SU-DHL-6 (cell line): ENCODE data around the gene TACC3.

ENCODE experiments used
- H2AFZ ChIP-seq: fragments of 200-600 bp; sonication (generic); 2 replicates; pipeline ENCODE4 v1.6.1; 2014; ENCODE audit warnings: low read depth, mild to moderate bottlenecking, moderate library complexity, mixed read lengths, antibody characterized with exemption, low read length; ENCODE audit not compliant: severe bottlenecking
- H3F3A ChIP-seq: fragments of 200-600 bp; shearing (Covaris generic); 2 replicates; pipeline ENCODE4 v1.6.0; 2016; ENCODE audit warnings: antibody characterized with exemption, mild to moderate bottlenecking; ENCODE audit not compliant: insufficient read depth
- H3K27ac ChIP-seq: fragments of 200-600 bp; sonication (generic); 2 replicates; pipeline ENCODE4 v1.5.1; 2016; ENCODE audit warnings: low read depth, mild to moderate bottlenecking, low read length, moderate library complexity, mixed read lengths
- H3K27me3 ChIP-seq: fragments of 200-600 bp; sonication (generic), shearing (Covaris generic); 2 replicates; pipeline ENCODE4 v1.6.0; 2014; ENCODE audit warnings: mild to moderate bottlenecking, low read length
- H3K36me3 ChIP-seq: fragments of 200-600 bp; sonication (generic); 2 replicates; pipeline ENCODE4 v1.6.1; 2014; ENCODE audit warnings: mild to moderate bottlenecking, low read length, mixed read lengths
- H3K4me2 ChIP-seq: fragments of 300-600, 200-600 bp; shearing (Covaris generic), sonication (generic); 2 replicates; pipeline ENCODE4 v1.6.0; 2014; ENCODE audit warnings: low read length, low read depth, mild to moderate bottlenecking; ENCODE audit not compliant: poor library complexity, severe bottlenecking
- H3K4me3 ChIP-seq: fragments of 200-600 bp; sonication (generic); 2 replicates; pipeline ENCODE4 v1.5.1; 2014; ENCODE audit warnings: antibody characterized with exemption, low read length, mild to moderate bottlenecking, mixed read lengths; ENCODE audit not compliant: insufficient read depth, poor library complexity, severe bottlenecking
- H3K79me2 ChIP-seq: fragments of 200-600 bp; sonication (generic); 2 replicates; pipeline ENCODE4 v1.6.1; 2014; ENCODE audit warnings: mild to moderate bottlenecking, low read length, moderate library complexity; ENCODE audit not compliant: insufficient read depth
- H3K9ac ChIP-seq: fragments of 200-600 bp; sonication (generic); 2 replicates; pipeline ENCODE4 v1.7.0; 2014; ENCODE audit warnings: mild to moderate bottlenecking, low read length
- H3K9me2 ChIP-seq: fragments of 200-600 bp; sonication (generic); replicated peaks from 2 replicates; pipeline ENCODE4 v1.6.1; 2014; ENCODE audit warnings: low read length; ENCODE audit not compliant: insufficient read depth
- H3K9me3 ChIP-seq: fragments of 200-600 bp; sonication (generic); 2 replicates; pipeline ENCODE4 v1.6.1; 2014; ENCODE audit warnings: low read length, mixed read lengths; ENCODE audit not compliant: insufficient read depth
- H4K20me1 ChIP-seq: fragments of 200-600 bp; sonication (generic); 2 replicates; pipeline ENCODE4 v1.6.1; 2014; ENCODE audit warnings: low read depth, mild to moderate bottlenecking, antibody characterized with exemption, low read length, moderate library complexity, mixed read lengths
- EZH2phosphoT487 ChIP-seq: fragments of 200-600 bp; sonication (generic), shearing (Covaris generic); conservative IDR thresholded peaks from 2 replicates; pipeline ENCODE4 v1.6.1; 2018; ENCODE audit warnings: mild to moderate bottlenecking, antibody characterized with exemption, low read length, moderate library complexity, mixed read lengths
- TF ChIP-seq, protein P1 (sequence below): fragments of 200-600 bp; sonication (generic); IDR thresholded peaks from one replicate; pipeline ENCODE4 v1.5.1; 2017; ENCODE audit warnings: antibody characterized with exemption, mild to moderate bottlenecking, low read length, moderate library complexity; ENCODE audit not compliant: insufficient read depth, poor library complexity, severe bottlenecking

TACC3 gene

DNA sequence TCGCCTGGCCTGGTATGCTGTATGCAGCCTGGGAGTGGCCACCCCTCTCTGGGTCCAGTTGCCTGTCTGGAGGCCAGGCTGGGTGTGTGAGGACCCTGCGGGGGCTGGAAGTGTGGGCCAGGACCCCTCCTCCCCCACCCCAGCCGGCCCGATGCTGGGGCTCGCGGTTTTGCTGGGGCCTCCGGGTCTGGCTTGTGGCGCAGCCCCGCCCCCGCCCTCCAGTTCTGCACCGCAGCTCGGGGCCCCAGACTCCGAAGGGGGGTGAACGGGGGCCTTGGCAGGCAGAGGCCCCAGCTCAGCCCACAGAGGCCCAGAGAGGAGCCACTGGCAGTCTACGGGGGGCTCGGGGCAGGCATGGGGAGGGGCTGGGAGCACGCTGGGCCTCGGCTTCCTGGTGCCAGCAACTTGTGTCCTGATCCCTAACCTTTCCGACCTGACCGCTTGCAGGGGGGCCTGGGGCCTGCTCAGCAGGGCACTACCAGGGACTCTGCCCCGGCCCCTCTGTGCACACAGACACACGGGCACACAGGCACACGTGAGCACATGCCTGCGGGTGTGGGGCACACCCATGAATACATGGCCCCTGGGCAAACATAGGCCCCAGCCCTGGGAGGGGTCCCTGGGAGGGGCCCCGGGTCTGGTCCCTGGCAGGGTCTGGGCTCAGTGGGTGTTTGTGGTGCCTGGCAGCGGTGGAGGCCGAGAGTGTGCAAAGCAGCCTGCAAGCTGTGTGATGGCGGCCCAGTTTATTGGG lies 50.4 kb downstream of the TACC3 start:
- Histone ChIP-seq H3F3A (no peaks in the 10 kb centered on the region), H3K79me2 (no peaks in the 10 kb centered on the region), H2AFZ (no peak overlapping the region), H3K9me2 (no peaks in the 10 kb centered on the region), H4K20me1 (no peaks in the 10 kb centered on the region), H3K36me3 (no peaks in the 10 kb centered on the region), H3K4me2 (no peak overlapping the region), H3K27me3 (no peaks in the 10 kb centered on the region), H3K9ac (no peak overlapping the region), H3K4me3 (no peak overlapping the region), H3K9me3 (no peaks in the 10 kb centered on the region), H3K27ac (no peak overlapping the region)
- TF ChIP-seq, protein P1, sequence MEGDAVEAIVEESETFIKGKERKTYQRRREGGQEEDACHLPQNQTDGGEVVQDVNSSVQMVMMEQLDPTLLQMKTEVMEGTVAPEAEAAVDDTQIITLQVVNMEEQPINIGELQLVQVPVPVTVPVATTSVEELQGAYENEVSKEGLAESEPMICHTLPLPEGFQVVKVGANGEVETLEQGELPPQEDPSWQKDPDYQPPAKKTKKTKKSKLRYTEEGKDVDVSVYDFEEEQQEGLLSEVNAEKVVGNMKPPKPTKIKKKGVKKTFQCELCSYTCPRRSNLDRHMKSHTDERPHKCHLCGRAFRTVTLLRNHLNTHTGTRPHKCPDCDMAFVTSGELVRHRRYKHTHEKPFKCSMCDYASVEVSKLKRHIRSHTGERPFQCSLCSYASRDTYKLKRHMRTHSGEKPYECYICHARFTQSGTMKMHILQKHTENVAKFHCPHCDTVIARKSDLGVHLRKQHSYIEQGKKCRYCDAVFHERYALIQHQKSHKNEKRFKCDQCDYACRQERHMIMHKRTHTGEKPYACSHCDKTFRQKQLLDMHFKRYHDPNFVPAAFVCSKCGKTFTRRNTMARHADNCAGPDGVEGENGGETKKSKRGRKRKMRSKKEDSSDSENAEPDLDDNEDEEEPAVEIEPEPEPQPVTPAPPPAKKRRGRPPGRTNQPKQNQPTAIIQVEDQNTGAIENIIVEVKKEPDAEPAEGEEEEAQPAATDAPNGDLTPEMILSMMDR = no peak
- TF ChIP-seq EZH2phosphoT487 = no peak

DNA sequence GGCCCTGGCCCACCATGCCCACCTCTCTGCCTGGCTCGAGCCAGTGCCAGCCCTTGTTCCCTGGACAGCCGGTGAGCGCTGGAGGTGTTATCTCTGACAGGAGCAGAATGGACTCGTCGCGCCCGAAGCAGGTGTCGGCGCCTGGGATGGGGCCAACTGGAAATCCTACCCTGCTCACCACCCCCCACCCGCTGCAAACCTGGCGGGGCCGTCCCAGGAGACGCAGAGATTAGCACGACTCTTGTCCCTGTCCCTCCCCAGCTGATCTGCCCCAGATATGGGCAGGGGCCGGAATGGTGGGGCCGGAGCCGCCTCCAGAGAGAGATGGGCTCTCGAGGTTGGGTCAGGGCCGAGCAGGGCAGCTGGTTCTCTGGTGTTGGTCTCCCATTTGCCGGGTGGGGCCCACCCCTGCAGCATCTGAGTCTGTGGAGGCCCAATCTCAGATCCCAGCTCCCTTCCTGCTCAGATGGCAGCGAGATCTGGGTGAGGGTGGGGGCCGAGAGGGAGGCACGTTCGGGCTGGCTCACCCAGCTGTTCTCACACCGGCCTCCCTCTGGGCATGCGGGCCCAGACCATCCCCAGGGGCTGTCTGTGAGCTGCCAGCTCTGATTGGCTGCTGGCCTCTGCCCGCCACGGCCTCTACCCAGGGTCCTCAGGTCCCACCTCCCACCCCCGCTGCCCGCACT lies 51.7 kb downstream of the TACC3 start:
- Histone ChIP-seq H3K36me3 (no peaks in the 10 kb centered on the region), H3K9ac (no peak overlapping the region), H3K27me3 (no peaks in the 10 kb centered on the region), H3K4me3 (no peak overlapping the region), H3K27ac (no peak overlapping the region), H3K9me3 (no peaks in the 10 kb centered on the region), H3K79me2 (no peaks in the 10 kb centered on the region), H2AFZ (no peak overlapping the region), H3K9me2 (no peaks in the 10 kb centered on the region), H3F3A (no peaks in the 10 kb centered on the region), H3K4me2 (no peak overlapping the region), H4K20me1 (no peaks in the 10 kb centered on the region)
- TF ChIP-seq, protein P1 = no peak
- TF ChIP-seq EZH2phosphoT487 = no peak

DNA sequence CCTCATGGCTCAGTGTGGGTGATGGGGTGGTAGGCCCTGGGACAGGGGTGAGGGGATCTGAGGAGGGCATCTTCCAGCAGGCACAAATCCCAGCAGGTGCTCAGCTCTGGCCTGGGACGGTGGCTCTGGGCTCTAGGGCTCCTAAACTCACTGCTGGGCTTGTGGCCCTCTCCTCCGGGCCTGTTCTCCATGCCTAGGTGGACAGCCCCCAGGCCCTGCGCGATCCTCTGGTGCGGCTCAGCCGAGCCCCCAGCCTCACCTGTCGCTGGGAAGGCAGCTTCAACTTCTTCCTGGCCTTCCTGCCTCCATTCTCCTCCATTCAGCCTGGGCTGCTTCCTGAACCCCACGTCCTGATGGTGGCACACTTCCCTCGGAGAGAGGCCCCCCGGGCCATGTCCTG lies 52.4 kb downstream of the TACC3 start:
- H3K9ac ChIP-seq = no peak overlapping the region
- no peak overlapping the region for H3K4me3 ChIP-seq
- no peaks in the 10 kb centered on the region for H3K36me3 ChIP-seq
- H3F3A ChIP-seq = no peaks in the 10 kb centered on the region
- no peak overlapping the region for H3K4me2 ChIP-seq
- no peaks in the 10 kb centered on the region for H3K79me2 ChIP-seq
- H3K9me3 ChIP-seq = no peaks in the 10 kb centered on the region
- no peaks in the 10 kb centered on the region for H3K9me2 ChIP-seq
- no peak for TF ChIP-seq EZH2phosphoT487
- TF ChIP-seq, protein P1 = no peak
- no peaks in the 10 kb centered on the region for H4K20me1 ChIP-seq
- H3K27me3 ChIP-seq = no peaks in the 10 kb centered on the region
- H3K27ac ChIP-seq = no peak overlapping the region
- H2AFZ ChIP-seq = no peak overlapping the region
